Raji (cell line): ENCODE measurements around the gene ADARB2.

ENCODE experiments used
- POLR2A ChIP-seq: IDR thresholded peaks from 2 replicates; pipeline ENCODE4 v1.6.1; 2011; ENCODE audit warnings: low read depth, low read length, control low read depth; ENCODE audit not compliant: insufficient read depth

The ADARB2 gene

DNA sequence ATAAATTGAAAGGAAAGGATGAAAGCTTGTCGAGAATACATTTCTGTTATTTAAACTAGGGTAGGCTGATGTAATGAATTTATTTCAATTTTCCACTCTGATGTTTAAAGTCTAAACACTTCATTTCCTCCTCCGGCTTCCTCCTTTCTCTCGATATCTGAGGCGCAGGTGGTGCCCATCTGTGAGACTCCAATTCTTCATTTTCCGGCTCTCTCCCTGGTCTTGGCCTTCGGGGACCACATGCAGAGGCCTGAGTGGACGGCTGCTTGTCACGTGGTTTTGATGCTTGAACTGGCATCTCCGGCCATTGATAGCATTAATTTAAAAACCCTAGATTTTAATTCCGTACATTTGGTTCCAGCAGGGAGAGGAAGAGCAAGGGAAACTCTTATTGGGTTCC is 5.8 kb upstream of the ADARB2 start:
- TF ChIP-seq POLR2A: no peak

DNA sequence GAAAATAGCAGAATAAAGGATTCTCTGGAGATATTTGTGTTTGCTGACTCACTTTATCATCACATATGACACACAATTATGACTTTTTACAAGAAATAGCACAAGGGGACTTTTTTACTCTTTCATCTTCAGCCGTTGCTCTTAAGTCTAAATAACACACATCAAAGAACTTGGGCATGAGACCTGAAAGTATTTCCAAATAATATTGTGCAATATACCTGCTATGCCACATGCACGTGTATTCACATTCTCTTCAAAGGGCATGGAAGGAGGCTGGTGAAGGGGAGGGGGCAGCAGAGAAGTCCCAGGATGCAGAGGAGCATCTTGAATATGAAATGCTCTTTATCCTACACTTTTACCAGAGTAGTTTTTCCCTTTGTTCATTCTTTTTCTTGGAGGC is 4.1 kb upstream of the ADARB2 start:
- no peak for TF ChIP-seq POLR2A

DNA sequence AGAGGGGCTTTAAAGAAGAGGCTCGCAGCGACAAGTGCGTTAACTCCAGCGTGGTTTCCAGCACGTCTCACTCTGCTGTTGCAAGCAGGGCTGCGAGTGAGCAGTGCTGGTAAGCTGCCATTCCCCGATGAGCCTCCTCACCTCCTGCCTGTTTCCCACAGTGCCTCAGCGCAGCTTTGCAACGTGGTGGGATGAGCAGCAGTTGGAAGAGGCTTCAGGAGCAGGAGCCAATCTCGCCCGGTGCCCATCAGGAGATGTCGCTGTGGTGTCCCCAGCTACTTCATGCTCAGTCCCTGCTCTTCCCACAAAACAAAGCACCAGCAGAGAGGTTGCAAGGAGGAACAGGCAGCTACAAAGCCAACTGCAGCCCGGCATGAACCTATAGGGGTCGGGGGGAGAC is 2.4 kb upstream of the ADARB2 start:
- no peak for TF ChIP-seq POLR2A

DNA sequence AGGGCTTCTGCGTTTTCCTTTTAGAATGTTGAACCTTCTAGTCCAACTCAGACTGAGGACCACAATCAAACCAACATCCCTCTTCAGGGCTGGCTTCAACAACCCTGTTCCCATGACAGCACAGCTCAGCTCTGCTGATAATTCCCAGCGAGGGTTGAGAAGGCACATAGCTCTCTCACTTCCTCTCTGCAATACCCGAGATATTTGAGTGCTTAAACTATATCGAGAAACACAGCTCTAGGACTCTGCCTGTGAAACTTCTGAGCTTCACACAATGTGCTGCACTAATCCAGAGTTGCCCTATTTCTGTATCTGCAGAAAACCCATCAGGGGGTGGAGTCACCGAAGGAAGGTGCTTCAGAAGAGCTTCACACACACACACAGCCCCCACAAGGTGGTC is 1.6 kb upstream of the ADARB2 start:
- no peak for TF ChIP-seq POLR2A

DNA sequence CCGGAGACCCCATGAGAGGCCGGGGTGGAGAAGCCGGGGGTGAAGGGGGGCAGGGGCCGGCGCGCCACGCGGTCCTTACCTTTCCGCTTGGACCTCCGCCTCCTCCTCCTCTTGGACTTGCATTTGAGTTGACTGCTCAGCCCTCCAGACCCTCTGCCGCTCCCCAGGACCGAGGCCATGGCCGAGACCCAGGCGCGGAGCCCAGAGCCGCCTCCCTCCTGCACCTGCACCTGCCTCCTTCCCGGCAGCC is 428 bp downstream of the ADARB2 start:
- TF ChIP-seq POLR2A: no peak

DNA sequence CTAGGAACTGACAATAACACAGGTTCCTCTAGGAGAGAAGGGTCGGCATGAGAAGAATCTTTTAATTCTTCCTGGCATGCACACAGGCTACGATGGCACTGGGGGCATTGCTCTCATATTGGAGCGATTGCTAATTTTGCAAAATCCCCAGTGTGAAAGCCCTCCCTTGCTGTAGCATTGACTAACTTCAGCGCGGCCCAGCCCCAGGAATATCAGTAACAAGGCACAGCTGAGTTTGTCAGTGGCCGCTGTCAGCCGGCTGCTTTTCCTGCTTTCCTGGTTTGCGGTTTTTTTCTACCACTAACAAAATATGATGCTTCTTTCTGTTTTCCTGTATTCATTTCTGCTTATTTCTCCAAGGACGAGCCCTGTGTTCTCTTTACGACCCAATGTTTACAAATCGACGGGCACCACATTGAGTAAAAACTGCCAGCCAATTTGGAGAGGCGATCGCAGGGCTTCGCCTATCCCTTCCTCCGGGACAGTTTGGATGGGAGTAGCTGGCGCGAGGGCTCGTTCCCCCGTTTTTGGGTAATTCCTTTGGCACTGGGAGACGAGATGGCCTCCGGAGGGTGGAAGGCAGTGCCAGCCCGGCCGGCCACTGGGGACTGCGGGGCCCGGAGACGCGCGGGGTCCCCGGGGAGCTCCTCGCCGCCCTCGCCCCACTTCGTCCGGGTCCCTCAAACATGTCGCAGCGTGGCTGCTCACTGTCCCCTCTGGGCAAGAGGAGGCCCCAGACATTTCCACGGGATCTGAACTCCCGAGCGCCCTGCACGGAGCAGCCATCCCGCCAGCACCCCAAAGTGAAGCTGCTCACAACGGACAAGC is 967 bp downstream of the ADARB2 start:
- TF ChIP-seq POLR2A: no peak

DNA sequence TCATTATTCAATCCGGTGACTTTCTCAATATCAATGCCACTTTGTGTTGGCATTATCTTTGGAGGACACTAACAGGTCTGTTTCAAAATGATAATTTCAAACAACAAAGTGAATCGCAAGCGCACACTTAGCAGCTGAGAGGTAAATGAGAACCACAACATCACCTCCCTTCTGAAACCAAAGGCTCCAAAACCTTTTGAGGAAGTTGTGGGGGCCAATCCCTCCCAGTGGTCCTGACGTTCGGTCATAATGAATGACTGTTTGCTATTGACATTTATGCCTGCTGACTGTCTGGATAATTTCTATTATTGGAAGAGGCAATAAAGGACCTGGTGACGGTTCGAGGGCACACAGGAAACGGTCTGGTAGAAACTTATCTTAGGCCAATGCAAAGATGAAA is 1.8 kb downstream of the ADARB2 start:
- no peak for TF ChIP-seq POLR2A

DNA sequence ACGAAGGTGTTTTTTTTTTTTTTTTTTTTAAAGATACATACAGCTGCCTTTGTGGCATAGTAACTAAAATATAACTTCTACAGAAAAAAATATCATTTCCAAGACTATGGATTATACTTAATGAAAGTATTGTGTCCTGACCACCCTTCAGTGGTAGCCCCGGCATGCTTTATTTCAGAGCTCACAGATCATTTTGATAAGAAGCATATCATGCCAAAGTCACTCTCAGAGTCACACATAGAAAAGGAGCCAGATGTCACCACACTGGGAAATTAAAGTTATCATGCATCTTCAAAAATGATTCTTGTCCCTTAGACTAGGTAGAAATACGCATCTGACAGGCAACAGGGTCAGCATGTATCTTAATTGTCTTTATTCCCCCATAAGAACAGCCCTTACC is 3.0 kb downstream of the ADARB2 start:
- no peak for TF ChIP-seq POLR2A

DNA sequence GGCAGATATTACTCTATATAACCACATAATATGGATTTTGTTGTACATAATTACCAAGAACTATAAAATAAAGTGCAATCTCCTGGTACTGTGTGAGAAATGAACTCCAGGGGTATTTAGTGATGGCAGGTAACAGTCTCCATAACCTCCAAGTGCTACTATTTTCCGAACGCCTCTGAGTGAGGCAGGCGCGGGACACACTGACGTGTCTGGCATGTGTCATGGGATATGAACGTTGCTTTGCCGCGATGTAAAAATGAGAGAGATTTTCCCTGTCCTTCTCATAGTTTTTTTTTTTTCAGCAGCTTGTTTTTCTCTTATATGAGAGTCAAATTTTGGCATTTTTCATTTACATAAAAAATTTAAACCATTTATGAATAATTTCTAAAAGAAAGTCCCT is 3.6 kb downstream of the ADARB2 start:
- TF ChIP-seq POLR2A: no peak

DNA sequence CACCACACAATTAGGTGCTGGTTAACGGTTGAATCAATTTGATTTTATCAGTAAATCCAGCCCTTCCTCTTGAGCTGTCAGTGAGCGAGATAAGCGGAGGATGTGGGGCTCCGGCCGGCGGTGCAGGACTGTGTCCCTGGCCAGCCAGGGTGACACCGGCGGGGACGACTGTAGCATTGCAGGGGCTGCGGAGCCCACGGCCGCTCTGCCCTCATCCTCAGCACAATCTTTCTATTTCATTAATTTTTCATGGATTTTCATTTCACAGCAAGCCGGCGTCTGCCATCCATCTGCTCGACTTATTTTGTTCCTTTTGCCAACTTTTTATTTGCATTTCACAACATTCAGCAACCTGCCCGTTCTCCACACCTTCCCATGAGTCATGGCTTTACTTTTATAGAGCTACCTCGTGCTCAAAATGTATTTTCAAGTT is 4.7 kb downstream of the ADARB2 start:
- TF ChIP-seq POLR2A: no peak

DNA sequence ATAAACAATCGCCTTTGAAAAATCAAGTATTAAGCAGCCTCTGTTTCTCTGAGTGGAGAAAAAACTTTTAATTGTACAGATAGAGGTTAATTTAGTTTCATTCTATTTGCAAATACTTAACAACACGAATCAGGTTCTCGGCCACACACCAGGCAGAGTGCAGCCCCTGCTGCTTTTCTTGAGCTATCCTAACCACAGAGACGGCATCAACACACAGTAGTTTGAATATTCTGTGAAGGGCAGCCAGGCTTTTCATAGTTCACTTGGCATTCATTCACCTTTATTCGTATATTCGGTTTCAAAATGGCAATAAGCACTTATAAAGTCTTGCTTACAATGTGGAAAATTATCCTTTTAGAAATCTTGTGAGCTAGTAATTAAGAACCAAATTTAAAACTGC is 5.7 kb downstream of the ADARB2 start:
- no peak for TF ChIP-seq POLR2A

DNA sequence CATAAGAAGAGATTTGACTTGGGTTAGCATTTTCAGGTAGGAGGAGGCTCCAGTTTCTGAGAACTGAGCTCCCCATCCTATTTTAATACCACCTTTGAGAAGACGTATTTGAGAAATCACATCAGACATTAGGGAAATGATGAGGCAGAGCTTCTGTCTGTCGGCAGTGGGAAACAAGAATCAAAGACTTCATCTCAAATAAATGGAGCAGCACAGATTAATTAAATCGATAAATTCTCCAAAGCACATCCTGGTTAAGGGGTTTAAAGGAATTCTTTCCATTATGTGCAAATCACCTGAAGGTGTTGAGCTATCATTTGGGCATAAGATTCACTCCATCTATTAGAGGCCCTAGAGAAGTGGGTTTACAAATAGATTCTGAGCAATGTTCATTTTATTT is 7.6 kb downstream of the ADARB2 start:
- no peak for TF ChIP-seq POLR2A

DNA sequence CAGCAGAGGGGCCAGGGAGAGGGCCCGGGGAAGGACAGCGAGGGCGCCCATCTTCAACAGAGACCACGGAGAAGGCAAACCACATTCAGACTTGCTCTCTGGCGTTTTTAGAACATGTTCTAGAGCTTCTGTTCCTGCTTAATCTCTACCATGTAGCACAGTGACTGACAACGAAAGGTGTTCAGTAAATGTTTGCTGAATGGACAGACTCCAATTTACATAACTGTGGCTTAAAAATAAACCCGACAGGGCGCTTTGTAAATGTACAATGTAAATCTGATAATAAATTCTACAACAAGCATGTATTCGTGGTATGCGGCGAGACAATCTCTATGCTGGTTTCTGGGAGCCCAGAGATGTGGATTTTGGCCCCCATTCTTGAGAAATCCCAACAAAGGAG is 10.5 kb downstream of the ADARB2 start:
- TF ChIP-seq POLR2A: no peak

DNA sequence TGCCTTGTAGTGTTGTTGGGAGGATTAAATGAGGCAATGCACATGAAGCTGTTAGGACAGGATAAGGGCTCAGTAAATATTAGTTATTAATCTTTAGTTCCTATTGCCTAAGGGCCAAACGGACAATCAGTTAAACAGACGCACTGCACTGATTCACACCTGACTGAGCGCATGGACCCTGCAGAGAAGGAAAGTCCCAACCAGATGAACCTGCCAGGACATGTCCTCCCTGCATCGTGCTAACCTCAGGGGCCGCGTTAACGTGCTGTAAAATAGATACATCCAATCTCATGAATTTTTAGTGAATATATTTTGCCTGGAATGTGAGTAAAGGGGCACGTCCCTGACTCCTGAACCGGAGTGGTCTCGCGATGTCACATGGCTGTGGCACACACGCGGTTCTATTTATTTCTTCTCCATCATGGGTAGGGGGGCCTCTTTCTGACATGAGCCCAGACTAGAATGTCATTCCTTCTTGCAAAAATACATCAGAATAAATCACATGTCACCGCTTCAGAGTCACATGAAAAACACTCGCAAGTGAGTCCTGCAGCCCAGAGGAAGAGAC is 12.3 kb downstream of the ADARB2 start:
- no peak for TF ChIP-seq POLR2A

DNA sequence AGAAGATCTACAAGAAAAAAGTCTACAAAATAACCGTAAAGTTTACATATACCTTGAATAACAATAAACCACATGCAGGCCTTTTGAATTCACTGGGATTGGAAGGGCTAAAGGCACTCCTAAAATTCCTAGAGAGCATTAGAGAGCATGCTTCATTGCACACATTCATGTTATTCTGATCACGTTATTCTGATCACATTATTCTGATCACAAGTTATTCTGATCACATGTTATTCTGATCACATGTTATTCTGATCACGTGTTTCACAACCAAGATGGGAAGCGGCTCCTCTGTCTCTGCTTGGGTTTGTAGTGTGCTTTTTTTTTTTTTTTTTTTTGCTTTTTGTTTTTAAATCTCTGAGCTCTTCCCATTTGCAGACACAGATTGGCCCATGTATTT is 20.5 kb downstream of the ADARB2 start:
- no peak for TF ChIP-seq POLR2A

DNA sequence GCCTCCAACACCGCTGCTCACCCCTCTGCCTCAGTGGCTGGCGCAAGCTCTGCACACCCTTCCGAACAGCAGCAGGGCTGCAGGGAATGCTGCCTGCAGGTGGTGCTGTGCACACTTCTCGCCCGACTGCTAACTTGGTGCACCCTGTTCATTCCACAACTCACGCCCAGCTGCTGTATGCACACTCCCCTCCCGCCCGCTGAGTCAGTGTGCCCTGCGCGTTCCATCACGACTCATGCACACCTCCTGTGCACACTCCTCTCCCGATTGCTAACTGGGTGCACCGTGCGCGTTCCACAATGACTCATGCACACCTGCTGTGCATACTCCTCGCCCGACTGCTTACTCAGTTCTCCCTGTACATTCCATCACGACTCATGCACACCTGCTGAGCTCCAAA is 21.5 kb downstream of the ADARB2 start:
- TF ChIP-seq POLR2A: no peak
